Natural killer cell (primary cell): Measurements from ENCODE around the gene DNAJB11. TPM values are rescaled to one million over a fixed set of nuclear protein-coding genes. Genes with fewer than 3 reads are reported as not detected.

Experiments used
- ATAC-seq, 3 donors: fragments of 150-1000 bp in 2 of 3; fragments of 200-7000 bp in 1 of 3; cut with Tn5 transposase; 1 replicate in 1 of 3; 2 replicates in 2 of 3; pipeline ENCODE4 v1.10.0; 2021; ENCODE audit warnings: mild to moderate bottlenecking in 2 of 3, moderate library complexity in 2 of 3
- DNase-seq, 2 donors: peaks; one replicate each; pipeline versions ENCODE4 v3.0.0 to v3.0.0-alpha.2; 2013 to 2021; ENCODE audit warnings: mixed read lengths in 1 of 2
- H3K27ac ChIP-seq: one replicate; pipeline ENCODE4 v1.5.1; 2013; ENCODE audit warnings: mild to moderate bottlenecking, low read length
- H3K27me3 ChIP-seq: one replicate; pipeline ENCODE4 v1.6.1; 2013; ENCODE audit warnings: low read length; ENCODE audit not compliant: control insufficient read depth, insufficient read depth
- H3K36me3 ChIP-seq: one replicate; pipeline ENCODE4 v1.6.1; 2013; ENCODE audit warnings: low read length; ENCODE audit not compliant: control insufficient read depth, insufficient read depth
- H3K4me1 ChIP-seq: one replicate; pipeline ENCODE4 v1.6.1; 2013; ENCODE audit warnings: low read length; ENCODE audit not compliant: control insufficient read depth, insufficient read depth
- H3K4me3 ChIP-seq: one replicate; pipeline ENCODE4 v1.5.1; 2013; ENCODE audit warnings: low read length
- H3K9me3 ChIP-seq: one replicate; pipeline ENCODE4 v1.6.1; 2013; ENCODE audit warnings: low read length; ENCODE audit not compliant: control insufficient read depth, insufficient read depth
- H3K27ac Mint-ChIP-seq, 2 donors: one replicate each; pipeline ENCODE4 v1.8.0; 2022; ENCODE audit warnings: mild to moderate bottlenecking in 2 of 2, mixed read lengths in 2 of 2, moderate library complexity in 1 of 2
- H3K27me3 Mint-ChIP-seq, 2 donors: one replicate each; pipeline ENCODE4 v1.8.0; 2022; ENCODE audit warnings: low read depth in 2 of 2, mixed read lengths in 2 of 2
- H3K36me3 Mint-ChIP-seq: one replicate; pipeline ENCODE4 v1.8.0; 2022; ENCODE audit warnings: mixed read lengths
- H3K4me1 Mint-ChIP-seq, 2 donors: one replicate each; pipeline ENCODE4 v1.8.0; 2022; ENCODE audit warnings: mixed read lengths in 2 of 2
- H3K4me3 Mint-ChIP-seq: one replicate; pipeline ENCODE4 v1.8.0; 2022; ENCODE audit warnings: mild to moderate bottlenecking, moderate library complexity, mixed read lengths
- H3K9me3 Mint-ChIP-seq, 2 donors: one replicate each; pipeline ENCODE4 v1.8.0; 2022; ENCODE audit warnings: mixed read lengths in 2 of 2
- CTCF ChIP-seq: fragments of 200-600 bp; IDR thresholded peaks from one replicate; pipeline ENCODE4 v1.8.0; 2022; ENCODE audit warnings: antibody characterized with exemption
- WGBS: methylation state at CpG from one replicate; pipeline ENCODE4 v1.1.7; 2013; ENCODE audit warnings: missing lambda C conversion rate; ENCODE audit not compliant: insufficient coverage; 5-methylcytosine and 5-hydroxymethylcytosine counted together
- intact Hi-C: fragments of 100-400 bp; cut with micrococcal nuclease; formaldehyde crosslinking; loops from one replicate; pipeline ENCODE4 v1.14.2; 2022
- total RNA-seq, 4 donors: library from RNA; stranded (reverse); fragments of 120-200 nt in 1 of 4; gene quantifications; one replicate each; pipeline versions ENCODE4 v1.2.3 to v1.2.4, GENCODE V29; 2013 to 2022

DNAJB11 gene
- total RNA-seq, 3 donors from 2014 or later (not counting 1 experiment from before 2014, with no cell fraction given): 85.9 to 112 (median 111) TPM

- H3K4me1 Mint-ChIP-seq: no peaks in the 10 kb centered on the region
- no peak for ATAC-seq
- H3K27me3 ChIP-seq: peaks cover 2% of the 10 kb centered on the region
- no peak overlapping the region for H3K4me3 Mint-ChIP-seq
- no peak for TF ChIP-seq CTCF
- H3K9me3 Mint-ChIP-seq: no peaks in the 10 kb centered on the region
- no peaks in the 10 kb centered on the region for H3K4me1 ChIP-seq
- no peaks in the 10 kb centered on the region for H3K36me3 ChIP-seq
- intact Hi-C loops: no loop called here
- WGBS: 71% methylated on average over 2 of the region's 2 CpGs
- no peak overlapping the region for H3K27ac ChIP-seq
- H3K27ac Mint-ChIP-seq: no peak overlapping the region
- H3K36me3 Mint-ChIP-seq: no peaks in the 10 kb centered on the region
- no peaks in the 10 kb centered on the region for H3K9me3 ChIP-seq
- no peak for DNase-seq
- peaks cover 21 to 23% of the 10 kb centered on the region in 2 donors for H3K27me3 Mint-ChIP-seq
- no peak overlapping the region for H3K4me3 ChIP-seq
Observed at GRCh38 chr3:186622651-186623310, 52.3 kb downstream of the DNAJB11 start.

- Histone ChIP-seq H3K27ac (no peak overlapping the region), H3K27me3 (peaks cover 2% of the 10 kb centered on the region), H3K4me3 (no peak overlapping the region), H3K9me3 (no peaks in the 10 kb centered on the region), H3K4me1 (no peaks in the 10 kb centered on the region), H3K36me3 (no peaks in the 10 kb centered on the region)
- peaks cover 13% of the 10 kb centered on the region in 2 donors for H3K27me3 Mint-ChIP-seq
- intact Hi-C loops: no loop called here
- H3K9me3 Mint-ChIP-seq: no peaks in the 10 kb centered on the region
- no peak overlapping the region for H3K27ac Mint-ChIP-seq
- TF ChIP-seq CTCF: no peak
- ATAC-seq (no peak), DNase-seq (no peak)
- H3K36me3 Mint-ChIP-seq: no peaks in the 10 kb centered on the region
- 79% methylated on average over 4 of the region's 4 CpGs for WGBS
- H3K4me1 Mint-ChIP-seq: no peaks in the 10 kb centered on the region
- H3K4me3 Mint-ChIP-seq: no peak overlapping the region
Observed at GRCh38 chr3:186624598-186624997, 54.1 kb downstream of the DNAJB11 start.

GRCh38 chr3:186625600-186626042, 55.1 kb downstream of the DNAJB11 start:
- TF ChIP-seq CTCF: no peak
- Histone ChIP-seq H3K9me3 (no peaks in the 10 kb centered on the region), H3K4me3 (no peak overlapping the region), H3K27ac (no peak overlapping the region), H3K36me3 (no peaks in the 10 kb centered on the region), H3K27me3 (peaks cover 2% of the 10 kb centered on the region), H3K4me1 (no peaks in the 10 kb centered on the region)
- H3K27ac Mint-ChIP-seq: no peak overlapping the region
- no peaks in the 10 kb centered on the region for H3K9me3 Mint-ChIP-seq
- no peaks in the 10 kb centered on the region for H3K4me1 Mint-ChIP-seq
- no peaks in the 10 kb centered on the region for H3K36me3 Mint-ChIP-seq
- 75% methylated on average over 4 of the region's 4 CpGs for WGBS
- ATAC-seq (no peak), DNase-seq (no peak)
- H3K4me3 Mint-ChIP-seq: no peak overlapping the region
- intact Hi-C loops: no loop called here
- peaks cover 16 to 18% of the 10 kb centered on the region in 2 donors for H3K27me3 Mint-ChIP-seq
